ENCODE results near the gene DLG1. TPM values are rescaled to one million over a fixed set of nuclear protein-coding genes. Genes with fewer than 3 reads are reported as not detected.

Gene DLG1
- total RNA-seq, 2 donors from 2014 or later, result 115 to 124 TPM

DNA sequence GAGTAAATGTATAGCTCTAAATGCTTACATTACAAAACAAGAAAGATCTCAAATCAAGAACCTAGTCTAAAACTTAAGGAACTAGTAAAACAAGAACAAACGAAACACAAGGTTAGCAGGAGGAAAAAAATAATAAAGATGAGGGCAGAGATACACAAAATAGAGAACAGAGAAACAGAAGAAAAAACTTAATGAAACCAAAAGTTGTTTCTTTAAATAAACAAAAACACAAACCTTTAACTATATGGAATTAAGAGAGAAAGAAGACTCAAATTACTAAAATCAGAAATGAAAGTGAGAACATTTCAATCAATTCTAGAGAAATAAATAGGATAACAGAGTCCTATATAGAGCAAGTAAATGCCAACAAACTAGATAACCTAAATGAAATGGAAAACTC is 59.6 kb downstream of the DLG1 start:
- H3K4me3 ChIP-seq, result no peak overlapping the region

DNA sequence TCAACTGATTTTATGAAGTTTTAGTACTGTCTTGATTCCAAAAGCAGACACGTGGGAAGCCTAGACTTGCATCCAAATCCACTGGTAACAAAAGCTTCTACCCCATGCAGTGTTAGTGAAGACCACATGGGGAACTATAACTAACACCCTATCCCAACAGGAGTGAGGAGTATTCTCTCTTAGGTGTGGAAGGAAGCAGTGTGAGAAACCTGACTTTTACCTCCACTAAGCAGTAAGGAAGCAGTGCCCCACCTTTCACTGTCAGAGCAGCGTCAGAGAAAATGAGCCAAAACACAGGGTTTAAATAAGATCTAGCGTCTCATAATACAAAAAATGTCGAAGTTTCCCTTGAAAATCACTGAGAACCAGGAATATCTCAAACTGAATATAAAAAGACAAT is 60.5 kb downstream of the DLG1 start:
- H3K36me3 ChIP-seq, result no peaks in the 10 kb centered on the region
- H3K4me1 ChIP-seq, result no peaks in the 10 kb centered on the region
- H3K27ac ChIP-seq, result no peak overlapping the region
- H3K9ac ChIP-seq (ENCODE audit: low read depth in 2 of 2, low read length in 2 of 2), result no peak overlapping the region
- H3K4me3 ChIP-seq, result no peak overlapping the region
- intact Hi-C loops (cut with DNase I), result no loop called here
- no peak for DNase-seq
- H3K9me3 ChIP-seq, result no peaks in the 10 kb centered on the region
- TF ChIP-seq, protein P1, sequence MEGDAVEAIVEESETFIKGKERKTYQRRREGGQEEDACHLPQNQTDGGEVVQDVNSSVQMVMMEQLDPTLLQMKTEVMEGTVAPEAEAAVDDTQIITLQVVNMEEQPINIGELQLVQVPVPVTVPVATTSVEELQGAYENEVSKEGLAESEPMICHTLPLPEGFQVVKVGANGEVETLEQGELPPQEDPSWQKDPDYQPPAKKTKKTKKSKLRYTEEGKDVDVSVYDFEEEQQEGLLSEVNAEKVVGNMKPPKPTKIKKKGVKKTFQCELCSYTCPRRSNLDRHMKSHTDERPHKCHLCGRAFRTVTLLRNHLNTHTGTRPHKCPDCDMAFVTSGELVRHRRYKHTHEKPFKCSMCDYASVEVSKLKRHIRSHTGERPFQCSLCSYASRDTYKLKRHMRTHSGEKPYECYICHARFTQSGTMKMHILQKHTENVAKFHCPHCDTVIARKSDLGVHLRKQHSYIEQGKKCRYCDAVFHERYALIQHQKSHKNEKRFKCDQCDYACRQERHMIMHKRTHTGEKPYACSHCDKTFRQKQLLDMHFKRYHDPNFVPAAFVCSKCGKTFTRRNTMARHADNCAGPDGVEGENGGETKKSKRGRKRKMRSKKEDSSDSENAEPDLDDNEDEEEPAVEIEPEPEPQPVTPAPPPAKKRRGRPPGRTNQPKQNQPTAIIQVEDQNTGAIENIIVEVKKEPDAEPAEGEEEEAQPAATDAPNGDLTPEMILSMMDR (IDR thresholded peaks at IDR 0.05), result no peak
- no peaks in the 10 kb centered on the region for H3K27me3 ChIP-seq

More for the DNA sequence above, 59.6 kb downstream of the DLG1 start:
- no peak for DNase-seq
- Histone ChIP-seq H3K9me3 (no peaks in the 10 kb centered on the region), H3K36me3 (no peaks in the 10 kb centered on the region), H3K9ac (ENCODE audit: low read depth in 2 of 2, low read length in 2 of 2) (no peak overlapping the region), H3K27me3 (no peaks in the 10 kb centered on the region), H3K4me1 (no peaks in the 10 kb centered on the region), H3K27ac (no peak overlapping the region)
- TF ChIP-seq, protein P1 (IDR thresholded peaks at IDR 0.05), result no peak
- intact Hi-C loops (cut with DNase I), result no loop called here

DNA sequence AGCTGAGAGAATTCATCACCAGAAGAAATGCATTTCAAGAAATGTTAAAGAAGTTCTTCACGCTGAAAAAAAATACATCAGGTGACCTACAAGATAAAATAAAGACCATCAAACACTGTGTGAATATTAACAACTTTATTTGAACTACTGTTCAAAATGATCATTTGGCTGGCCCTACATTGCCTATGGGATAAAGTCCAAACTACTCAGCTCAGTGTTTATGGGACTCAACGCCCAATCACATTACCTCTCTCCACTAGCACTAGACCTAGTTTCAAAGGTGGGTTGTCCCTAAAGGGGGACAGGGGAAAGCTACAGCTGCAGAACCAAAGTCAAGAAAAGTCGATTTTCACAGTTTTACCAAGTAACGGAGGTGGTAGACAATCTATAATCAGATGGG is 62.0 kb downstream of the DLG1 start:
- Histone ChIP-seq H3K9me3 (no peaks in the 10 kb centered on the region), H3K9ac (ENCODE audit: low read depth in 2 of 2, low read length in 2 of 2) (no peak overlapping the region), H3K27ac (peak overlapping the region; percentile 7), H3K4me1 (no peaks in the 10 kb centered on the region), H3K4me3 (no peak overlapping the region), H3K27me3 (no peaks in the 10 kb centered on the region), H3K36me3 (no peaks in the 10 kb centered on the region)
- DNase-seq, result peak; percentile 45
- TF ChIP-seq, protein P1 (IDR thresholded peaks at IDR 0.05), result no peak
- intact Hi-C loops (cut with DNase I), result no loop called here

DNA sequence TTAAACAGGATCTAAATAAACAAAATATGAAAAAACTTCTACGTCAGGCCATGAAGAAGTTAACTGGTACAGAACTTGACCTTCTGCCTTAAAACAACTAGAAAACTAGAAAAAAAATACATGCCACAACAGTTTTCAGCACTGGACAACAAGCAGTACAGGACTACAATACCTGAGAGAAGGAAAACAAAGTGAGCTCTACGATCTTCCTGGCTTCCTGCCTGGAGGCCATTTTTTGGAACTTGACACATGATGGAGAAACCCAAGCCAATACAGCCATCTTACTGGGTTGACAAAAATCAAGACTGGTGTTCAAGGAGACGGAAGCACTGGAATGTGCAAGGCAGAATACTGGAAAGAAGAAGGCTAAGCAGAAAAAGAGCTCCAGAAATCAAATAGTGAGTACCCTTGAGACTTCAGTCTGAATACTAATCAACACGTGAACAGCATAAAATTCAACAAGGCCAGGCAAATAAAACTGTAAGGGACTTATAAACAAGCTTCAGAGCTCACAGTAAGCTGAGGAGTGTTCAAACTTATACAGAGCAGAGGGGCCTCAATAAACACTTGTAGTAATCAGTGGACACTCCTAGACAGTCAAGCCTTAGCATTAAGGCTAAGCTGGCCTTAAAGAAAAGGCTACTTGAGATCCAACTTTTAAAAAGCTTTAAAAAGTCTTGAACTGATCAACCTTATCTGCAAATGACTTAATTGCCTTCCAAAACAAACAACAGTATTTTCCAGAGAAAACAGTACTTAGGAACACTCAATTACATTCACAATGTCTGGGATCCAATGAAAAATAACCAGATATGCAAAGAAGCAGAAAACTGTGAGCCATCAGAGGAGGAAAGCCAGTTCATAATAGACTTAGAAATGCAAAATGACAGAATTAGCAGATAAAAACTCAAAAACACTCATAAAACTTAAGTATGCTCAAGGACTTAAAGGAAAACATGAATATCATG is 63.2 kb downstream of the DLG1 start:
- no peaks in the 10 kb centered on the region for H3K9me3 ChIP-seq
- no peaks in the 10 kb centered on the region for H3K4me1 ChIP-seq
- intact Hi-C loops (cut with DNase I), result no loop called here
- H3K9ac ChIP-seq (ENCODE audit: low read depth in 2 of 2, low read length in 2 of 2), result no peak overlapping the region
- H3K27me3 ChIP-seq, result no peaks in the 10 kb centered on the region
- H3K4me3 ChIP-seq, result no peak overlapping the region
- DNase-seq, result no peak
- H3K27ac ChIP-seq, result peak overlapping the region; percentile 7
- TF ChIP-seq, protein P1 (IDR thresholded peaks at IDR 0.05), result no peak
- H3K36me3 ChIP-seq, result no peaks in the 10 kb centered on the region

DNA sequence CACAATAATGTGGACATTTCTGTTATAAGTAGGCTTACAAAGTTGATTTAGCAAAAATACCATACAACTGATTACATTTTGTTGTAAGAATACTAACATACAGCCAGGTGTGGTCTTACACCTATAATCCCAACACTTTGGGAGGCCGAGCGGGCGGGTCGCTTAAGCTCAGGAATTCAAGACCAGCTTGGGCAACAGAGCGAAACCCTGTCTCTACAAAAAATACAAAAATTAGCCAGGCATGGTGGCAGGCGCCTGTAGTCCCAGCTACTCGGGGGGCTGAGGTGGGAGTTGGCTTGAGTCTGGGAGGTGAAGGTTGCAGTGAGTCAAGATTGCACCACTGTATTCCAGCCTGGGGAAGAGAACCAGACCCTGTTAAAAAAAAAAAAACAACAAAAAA is 67.1 kb downstream of the DLG1 start:
- H3K27ac ChIP-seq, result no peak overlapping the region
- intact Hi-C loops (cut with DNase I), result no loop called here
- no peak overlapping the region for H3K9ac ChIP-seq (ENCODE audit: low read depth in 2 of 2, low read length in 2 of 2)
- DNase-seq, result no peak
- H3K36me3 ChIP-seq, result no peaks in the 10 kb centered on the region
- TF ChIP-seq, protein P1 (IDR thresholded peaks at IDR 0.05), result no peak
- no peak overlapping the region for H3K4me3 ChIP-seq
- H3K27me3 ChIP-seq, result no peaks in the 10 kb centered on the region
- H3K9me3 ChIP-seq, result no peaks in the 10 kb centered on the region
- peaks cover 4% of the 10 kb centered on the region for H3K4me1 ChIP-seq
